Kidney (tissue), 14 donors: ENCODE measurements around the gene TMEM129. TPM values are rescaled to one million over a fixed set of nuclear protein-coding genes. Genes with fewer than 3 reads are reported as not detected.

Experiments used
- DNase-seq, 5 donors: peaks; one replicate each; pipeline ENCODE4 v3.0.0-alpha.2; 2013 to 2020
- FAIRE-seq: peaks from 2 replicates; lab custom pipeline; 2012; peaks lifted over from hg19 to GRCh38; lab: Jason Lieb, UNC
- H3K27ac ChIP-seq, 2 donors: one replicate each; pipeline ENCODE4 v1.7.0; 2013; ENCODE audit warnings: low read depth in 2 of 2, low read length in 2 of 2, inconsistent platforms in 1 of 2
- H3K27me3 ChIP-seq: one replicate; pipeline ENCODE4 v1.7.1; 2013; ENCODE audit warnings: low read length, inconsistent platforms; ENCODE audit not compliant: control insufficient read depth, insufficient read depth
- H3K36me3 ChIP-seq, 3 donors: one replicate each; pipeline versions ENCODE4 v1.7.0 to v1.7.1; 2013; ENCODE audit warnings: low read length in 3 of 3, control low read depth in 1 of 3, inconsistent platforms in 1 of 3; ENCODE audit not compliant: insufficient read depth in 3 of 3, control insufficient read depth in 2 of 3
- H3K4me1 ChIP-seq, 3 donors: one replicate each; pipeline versions ENCODE4 v1.7.0 to v1.7.1; 2013; ENCODE audit warnings: low read length in 3 of 3, inconsistent platforms in 1 of 3, low read depth in 1 of 3; ENCODE audit not compliant: control insufficient read depth in 2 of 3, insufficient read depth in 2 of 3
- H3K4me3 ChIP-seq, 3 donors: one replicate each; pipeline versions ENCODE4 v1.7.0 to v1.8.1; 2013; ENCODE audit warnings: low read length in 3 of 3, control low read depth in 1 of 3, inconsistent platforms in 1 of 3
- H3K9ac ChIP-seq, 3 donors: one replicate each; pipeline versions ENCODE4 v1.7.0 to v1.7.1; 2013; ENCODE audit warnings: low read length in 3 of 3, control low read depth in 1 of 3, inconsistent platforms in 1 of 3
- H3K9me3 ChIP-seq, 3 donors: one replicate each; pipeline versions ENCODE4 v1.7.0 to v1.7.1; 2013; ENCODE audit warnings: low read length in 3 of 3, control low read depth in 1 of 3, inconsistent platforms in 1 of 3; ENCODE audit not compliant: control insufficient read depth in 2 of 3, insufficient read depth in 1 of 3
- intact Hi-C: fragments of 100-400 bp; cut with DNase I; formaldehyde crosslinking; loops from one replicate; pipeline ENCODE4 v1.11.1; 2022
- polyA plus RNA-seq: library from polyadenylated mRNA; stranded (reverse); fragments of 350-450 nt; fragmentation: Illumina TruSeq; extraction: RNeasy Lipid Tissue Mini Kit (QIAGEN cat#74804); gene quantifications from one replicate; pipeline ENCODE4 v1.2.3, GENCODE V29; 2014; ENCODE audit warnings: low read depth, low replicate concordance; ENCODE audit not compliant: insufficient read depth
- total RNA-seq: library from RNA; stranded (reverse); fragmentation: NEBNext Ultra II Directional; extraction: Animal tissue kit (Norgen Biotek cat#: 25700); gene quantifications from one replicate; pipeline ENCODE4 v1.2.1, GENCODE V29; 2021
- TF ChIP-seq, protein P1 (sequence below): IDR thresholded peaks from 3 replicates; pipeline ENCODE4 v1.5.1; 2012; ENCODE audit warnings: mild to moderate bottlenecking, moderate library complexity, borderline replicate concordance; ENCODE audit not compliant: insufficient read depth; ENCODE audit errors: extremely low read depth
- donor health status: control.
- donor health status: control.
- donor health status: control.
- donor health status: control.
- donor health status: control.
- donor health status: DM: yes; HTN: yes; CAD: no.
- donor health status: Normal renal cell carcinoma (clear cell type).

TMEM129 gene
- total and polyA plus RNA-seq, 2 donors from 2014 or later = 48.2 to 60.0 TPM

- TF ChIP-seq, protein P1, sequence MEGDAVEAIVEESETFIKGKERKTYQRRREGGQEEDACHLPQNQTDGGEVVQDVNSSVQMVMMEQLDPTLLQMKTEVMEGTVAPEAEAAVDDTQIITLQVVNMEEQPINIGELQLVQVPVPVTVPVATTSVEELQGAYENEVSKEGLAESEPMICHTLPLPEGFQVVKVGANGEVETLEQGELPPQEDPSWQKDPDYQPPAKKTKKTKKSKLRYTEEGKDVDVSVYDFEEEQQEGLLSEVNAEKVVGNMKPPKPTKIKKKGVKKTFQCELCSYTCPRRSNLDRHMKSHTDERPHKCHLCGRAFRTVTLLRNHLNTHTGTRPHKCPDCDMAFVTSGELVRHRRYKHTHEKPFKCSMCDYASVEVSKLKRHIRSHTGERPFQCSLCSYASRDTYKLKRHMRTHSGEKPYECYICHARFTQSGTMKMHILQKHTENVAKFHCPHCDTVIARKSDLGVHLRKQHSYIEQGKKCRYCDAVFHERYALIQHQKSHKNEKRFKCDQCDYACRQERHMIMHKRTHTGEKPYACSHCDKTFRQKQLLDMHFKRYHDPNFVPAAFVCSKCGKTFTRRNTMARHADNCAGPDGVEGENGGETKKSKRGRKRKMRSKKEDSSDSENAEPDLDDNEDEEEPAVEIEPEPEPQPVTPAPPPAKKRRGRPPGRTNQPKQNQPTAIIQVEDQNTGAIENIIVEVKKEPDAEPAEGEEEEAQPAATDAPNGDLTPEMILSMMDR = no peak
- Histone ChIP-seq H3K27me3 (no peaks in the 10 kb centered on the region), H3K9ac (no peak overlapping the region), H3K36me3 (no peaks in the 10 kb centered on the region), H3K4me1 (peaks cover 0 to 2% (median 0%) of the 10 kb centered on the region in 3 donors), H3K9me3 (no peaks in the 10 kb centered on the region), H3K4me3 (no peak overlapping the region), H3K27ac (no peak overlapping the region)
- FAIRE-seq (no peak), DNase-seq (no peak)
- intact Hi-C loops = no loop called here
Measured at GRCh38 chr4:1756079-1756478, 35.0 kb upstream of the TMEM129 start.

GRCh38 chr4:1755297-1755696 is 34.2 kb upstream of the TMEM129 start:
- no peaks in the 10 kb centered on the region for H3K9me3 ChIP-seq
- H3K4me1 ChIP-seq = peaks cover 0 to 2% (median 0%) of the 10 kb centered on the region in 3 donors
- DNase-seq (no peak), FAIRE-seq (no peak)
- no peaks in the 10 kb centered on the region for H3K27me3 ChIP-seq
- no peak overlapping the region for H3K27ac ChIP-seq
- no peaks in the 10 kb centered on the region for H3K36me3 ChIP-seq
- H3K9ac ChIP-seq = no peak overlapping the region
- no peak overlapping the region for H3K4me3 ChIP-seq
- TF ChIP-seq, protein P1 = no peak
- intact Hi-C loops = no loop called here

DNA sequence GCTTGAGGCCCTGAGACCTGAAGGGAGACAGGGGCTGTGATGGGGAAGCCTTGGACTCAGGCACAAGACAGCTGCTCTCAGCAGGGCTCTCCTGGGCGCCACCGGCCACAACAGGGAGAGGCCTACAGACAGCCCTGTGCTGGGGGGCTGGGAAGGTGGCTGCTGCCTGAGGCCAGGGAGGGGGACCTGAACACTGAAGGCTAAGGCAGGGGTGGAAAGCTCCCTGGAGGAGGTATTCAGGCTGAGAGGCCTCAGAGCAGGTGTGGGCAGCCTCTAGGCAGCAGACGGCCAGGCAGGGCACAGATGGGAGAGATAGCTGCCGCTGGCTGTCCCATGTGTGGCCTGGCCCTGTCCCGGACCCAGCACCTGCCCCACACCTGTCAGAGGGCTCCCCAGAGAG is 33.2 kb upstream of the TMEM129 start:
- Histone ChIP-seq H3K36me3 (no peaks in the 10 kb centered on the region), H3K27ac (no peak overlapping the region), H3K4me3 (no peak overlapping the region), H3K27me3 (no peaks in the 10 kb centered on the region), H3K4me1 (peaks cover 0 to 2% (median 0%) of the 10 kb centered on the region in 3 donors), H3K9ac (no peak overlapping the region), H3K9me3 (no peaks in the 10 kb centered on the region)
- DNase-seq (no peak), FAIRE-seq (no peak)
- intact Hi-C loops = no loop called here
- TF ChIP-seq, protein P1 = no peak
